Activated CD4-positive, alpha-beta T cell treated with anti-CD3 and anti-CD28 coated beads, Interleukin-10, Interleukin-2, amounts not matched to agents 100 ng/mL and 50 ng/mL, durations not matched to agents 16 hours and 8 hours (primary cell): ENCODE data around the gene ATP5MC3.

Experiments used
- DNase-seq: peaks from one replicate; pipeline ENCODE4 v3.0.0-alpha.2; 2020

The ATP5MC3 gene

DNA sequence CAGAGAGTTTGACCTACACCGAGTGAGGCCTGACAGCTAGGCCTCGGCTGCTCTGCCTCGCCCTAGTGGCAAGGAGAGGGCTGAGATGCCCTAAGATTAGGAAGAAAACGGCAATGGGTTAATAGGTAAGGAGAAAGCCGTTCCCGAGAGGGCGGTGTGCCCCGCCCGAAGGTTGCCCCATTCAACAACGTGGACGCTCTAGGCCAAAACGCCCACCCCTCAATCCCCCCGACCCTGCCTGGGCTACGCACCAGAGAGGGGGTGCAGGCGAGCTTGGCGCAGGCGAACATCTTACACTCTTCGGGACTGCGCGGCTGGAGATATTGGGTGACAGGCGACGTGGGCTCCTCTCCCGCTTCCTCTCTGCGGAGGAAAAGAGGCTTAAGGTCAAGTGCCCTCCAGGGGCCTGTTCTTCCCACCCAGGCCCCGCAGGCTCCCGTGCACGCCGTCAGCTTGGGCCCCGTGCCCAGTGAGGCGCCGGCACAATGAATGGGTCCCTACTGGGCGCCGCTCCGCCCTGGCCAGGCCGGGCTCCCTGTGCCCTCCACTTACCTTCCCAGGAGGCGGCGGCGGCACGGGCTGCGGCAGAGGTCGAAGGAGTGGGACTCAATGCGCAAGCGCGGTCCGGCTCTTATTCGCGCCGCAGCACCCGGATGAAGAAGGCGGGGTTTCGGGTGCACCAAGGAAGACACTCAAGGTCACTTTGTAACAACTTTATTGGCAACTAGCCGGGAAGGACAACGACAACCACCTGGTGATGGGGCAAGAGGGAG lies at the start of gene ATP5MC3:
Gene ATP5MC3 (minus strand): TSS at position 607 of the 773 bp plus-strand sequence. CDS start 317 bp downstream, at position 290.
- DNase-seq, result peak; percentile 96

DNA sequence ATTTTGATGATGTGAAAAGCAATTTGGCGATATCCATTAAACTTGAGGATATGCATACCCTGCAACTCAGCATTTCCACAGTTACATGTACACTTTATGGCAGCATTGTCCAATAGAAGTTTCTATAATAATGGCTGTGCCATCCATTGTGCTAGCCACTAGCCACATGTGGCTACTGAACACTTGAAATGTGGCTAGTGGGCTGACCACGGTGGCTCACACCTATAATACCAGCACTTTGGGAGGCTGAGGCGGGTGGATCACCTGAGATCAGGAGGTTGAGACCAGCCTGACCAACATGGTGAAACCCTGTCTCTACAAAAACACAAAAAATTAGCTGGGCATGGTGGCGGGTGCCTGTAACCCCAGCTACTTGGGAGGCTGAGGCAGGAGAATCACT lies 47.1 kb upstream of the ATP5MC3 start:
- peak; percentile 20 for DNase-seq

DNA sequence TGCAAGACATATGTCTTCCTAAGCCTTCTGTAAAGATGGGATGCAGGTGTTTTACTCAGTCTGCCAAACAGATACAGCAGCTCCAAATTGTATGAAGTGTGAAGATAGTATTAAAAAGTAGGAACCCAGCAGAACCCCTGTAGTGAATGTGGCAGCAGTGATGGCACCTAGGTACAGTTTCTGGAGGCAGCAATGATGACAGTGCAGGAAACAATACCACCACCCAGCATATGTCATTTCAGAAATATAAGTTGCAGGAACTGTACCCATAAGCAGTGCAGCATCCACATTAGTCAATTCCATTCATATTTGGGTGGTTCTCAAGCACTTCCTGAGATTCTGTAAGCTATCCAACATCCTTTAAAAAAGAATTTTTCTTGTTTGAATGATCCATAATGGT lies 46.7 kb upstream of the ATP5MC3 start:
- DNase-seq, result peak; percentile 34

DNA sequence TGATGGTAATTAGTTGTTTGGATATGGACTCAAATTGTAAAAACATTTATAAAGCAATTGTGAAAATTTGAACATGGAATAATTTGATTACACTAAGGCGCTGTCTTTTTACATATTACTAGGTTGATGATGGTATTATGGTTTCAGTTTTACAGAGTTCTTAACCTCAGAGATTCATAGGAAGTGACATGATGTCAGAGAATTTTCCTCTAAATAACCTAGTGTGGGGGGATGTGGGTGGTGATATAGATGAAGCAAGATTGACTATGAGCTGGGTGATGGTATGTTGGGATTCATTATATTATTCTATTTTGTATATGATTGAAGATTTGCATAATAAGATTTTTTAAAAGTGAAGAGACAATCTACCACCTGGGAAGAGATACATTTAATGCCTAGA lies 45.9 kb upstream of the ATP5MC3 start:
- DNase-seq, result peak; percentile 74

DNA sequence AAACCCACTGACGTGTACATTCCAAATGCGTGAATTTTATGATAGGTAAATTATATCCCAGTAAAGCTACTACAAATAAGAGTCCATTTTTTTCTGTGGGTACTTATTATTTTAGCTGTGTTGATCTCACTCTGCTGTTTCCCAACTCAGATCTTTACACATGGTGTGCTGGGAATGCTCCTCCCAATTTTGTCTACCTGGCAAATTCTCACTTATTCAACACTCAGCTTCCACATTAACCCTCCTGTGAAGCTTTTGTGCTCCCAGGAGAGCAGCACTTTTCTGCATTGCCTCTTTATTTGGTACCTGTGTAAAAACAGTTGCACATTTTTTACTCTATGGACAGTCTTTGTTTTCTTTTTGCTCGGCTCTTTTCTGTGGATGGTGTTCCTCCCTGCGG lies 38.6 kb upstream of the ATP5MC3 start:
- DNase-seq, result no peak

DNA sequence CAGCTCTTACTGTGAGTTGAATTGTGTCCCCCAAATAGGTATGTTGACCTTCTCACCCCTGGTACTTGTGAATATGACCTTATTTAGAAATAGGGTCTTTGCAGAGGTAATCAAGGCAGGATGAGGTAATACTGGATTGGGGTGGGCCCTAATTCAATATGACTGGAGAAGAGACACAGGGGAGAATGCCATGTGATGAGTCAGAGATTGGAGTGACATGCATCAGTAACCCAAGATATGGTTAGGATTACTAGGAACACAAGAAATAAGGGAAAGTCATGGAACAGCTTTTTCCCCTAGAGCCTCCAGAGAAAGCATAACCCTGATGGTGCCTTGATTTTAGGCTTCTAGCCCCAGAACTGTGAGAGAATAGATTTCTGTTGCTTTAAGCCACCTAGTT lies 37.0 kb upstream of the ATP5MC3 start:
- DNase-seq, result no peak

DNA sequence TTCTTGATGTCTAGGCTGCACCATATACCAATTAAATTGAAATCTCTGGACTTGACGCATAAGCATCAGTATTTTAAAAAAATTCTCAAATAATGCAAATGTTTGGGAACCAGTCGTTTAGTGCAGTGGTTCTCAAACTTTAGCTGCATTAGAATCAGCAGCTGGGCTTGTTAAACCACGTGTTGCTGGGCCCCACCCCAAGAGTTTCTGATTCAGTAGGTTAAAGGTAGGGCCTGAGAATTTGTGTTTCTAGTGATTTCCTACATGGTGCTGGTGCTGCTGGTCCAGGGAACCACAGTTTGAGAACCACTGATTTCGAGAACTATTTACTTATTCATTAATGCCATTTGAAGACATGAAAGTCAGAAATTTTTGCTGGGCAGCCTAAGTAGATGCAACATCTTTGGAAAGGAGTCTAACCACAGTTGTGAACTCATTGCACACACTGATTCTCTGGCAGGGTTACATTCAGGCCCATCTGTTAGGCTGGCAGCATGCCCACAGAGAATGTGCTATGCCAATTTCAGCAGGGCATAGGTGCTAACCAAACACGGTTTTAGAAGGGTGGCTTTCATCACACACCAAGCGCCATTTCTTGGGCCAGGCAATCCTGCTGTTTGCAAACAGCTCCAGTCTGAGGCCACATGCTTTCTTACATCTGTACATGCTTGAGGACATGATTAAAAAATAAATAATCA lies 26.4 kb upstream of the ATP5MC3 start:
- no peak for DNase-seq

DNA sequence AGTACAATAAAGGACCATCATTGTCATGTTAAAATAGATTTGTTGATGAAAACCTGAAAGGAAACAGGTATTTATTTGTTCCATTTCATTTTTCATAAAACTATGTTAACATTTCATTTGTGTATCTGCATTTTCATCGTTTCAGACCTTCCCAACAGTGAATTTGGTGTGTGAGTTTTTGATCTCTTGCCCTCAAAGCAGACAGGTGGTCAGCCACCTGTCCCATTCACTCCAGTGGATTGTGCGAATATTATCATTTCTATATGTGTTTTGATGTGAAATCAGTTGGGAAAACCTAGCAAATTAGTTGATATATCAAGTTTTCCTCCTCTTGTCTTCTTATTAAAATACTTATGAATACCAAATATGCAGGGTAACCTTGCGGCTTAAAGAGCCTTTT lies 25.4 kb upstream of the ATP5MC3 start:
- no peak for DNase-seq

DNA sequence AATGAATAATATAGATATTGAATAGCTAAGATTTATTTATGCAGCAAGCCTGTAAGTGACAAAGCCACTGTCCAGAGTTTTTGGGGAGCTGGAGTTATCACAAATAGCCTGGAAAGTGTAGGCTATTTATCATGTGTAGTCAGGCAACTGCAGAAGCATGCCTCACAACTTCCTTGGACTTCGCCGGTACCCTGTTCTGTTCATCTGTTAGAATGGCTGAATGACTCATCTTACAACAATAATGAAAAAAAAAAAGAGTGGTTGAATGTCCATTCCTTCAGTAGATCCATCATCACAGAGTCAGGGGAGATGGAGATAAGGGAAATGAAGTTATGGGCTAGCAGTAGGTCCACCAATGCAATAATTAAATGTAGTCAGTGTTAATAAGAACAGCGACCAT lies 24.0 kb upstream of the ATP5MC3 start:
- no peak for DNase-seq

DNA sequence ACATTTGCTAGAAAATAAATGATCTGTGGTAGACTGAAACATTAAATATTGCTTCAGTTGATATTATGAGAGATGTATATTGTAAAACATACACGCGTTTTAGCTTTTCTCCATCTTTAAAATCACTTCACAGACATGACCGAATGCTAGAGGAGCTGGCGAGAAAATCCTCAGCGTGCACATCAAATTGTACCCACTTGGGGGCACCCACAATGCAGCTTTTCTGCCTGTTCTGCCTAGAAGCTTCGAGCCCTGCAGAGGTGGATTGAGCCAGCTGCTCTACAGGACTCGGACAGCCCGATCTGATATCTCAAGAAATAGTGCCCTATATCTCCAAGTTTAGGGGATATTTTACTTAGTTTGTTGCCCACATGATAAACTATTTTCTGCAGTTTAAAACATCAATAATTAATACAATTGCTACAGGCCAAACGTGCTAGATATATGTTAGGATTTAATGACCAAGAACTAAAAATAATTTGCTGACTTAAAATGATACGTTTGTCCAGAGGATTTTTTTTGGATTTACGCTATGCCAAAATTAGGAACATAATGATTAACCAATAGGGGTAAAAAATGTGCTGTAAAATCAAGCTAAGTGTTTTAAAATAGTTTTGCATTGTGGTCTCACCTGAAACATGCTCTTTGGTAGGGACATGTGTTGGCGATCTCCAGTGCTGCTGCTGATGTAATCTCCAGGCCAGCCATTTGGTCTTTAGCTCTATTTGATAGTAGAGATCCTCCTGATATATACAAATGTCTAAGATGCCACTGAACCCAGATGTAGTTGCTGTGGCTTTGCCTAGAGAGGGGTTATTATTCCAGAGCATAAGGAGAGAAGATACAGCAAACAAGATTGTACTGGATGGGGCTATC lies 22.3 kb upstream of the ATP5MC3 start:
- peak; percentile 68 for DNase-seq

DNA sequence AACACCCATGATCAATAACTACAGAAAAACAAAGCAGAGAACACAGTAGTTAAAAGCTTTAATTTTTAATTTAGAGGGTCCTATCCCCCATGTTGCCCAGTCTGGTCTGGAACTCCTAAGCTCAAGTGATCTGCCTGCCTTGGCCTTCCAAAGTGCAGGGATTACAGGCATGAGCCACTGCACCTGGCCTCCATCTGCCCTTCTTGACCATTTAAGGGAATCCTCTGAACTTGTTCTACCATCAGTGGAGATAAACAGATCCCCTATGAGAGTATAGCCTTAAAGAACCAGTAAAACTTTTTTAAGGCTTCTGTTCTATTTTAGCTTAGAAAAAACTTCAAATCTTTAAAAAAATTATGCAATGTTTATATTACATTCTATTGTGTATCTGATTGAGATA lies 13.5 kb upstream of the ATP5MC3 start:
- DNase-seq, result no peak

DNA sequence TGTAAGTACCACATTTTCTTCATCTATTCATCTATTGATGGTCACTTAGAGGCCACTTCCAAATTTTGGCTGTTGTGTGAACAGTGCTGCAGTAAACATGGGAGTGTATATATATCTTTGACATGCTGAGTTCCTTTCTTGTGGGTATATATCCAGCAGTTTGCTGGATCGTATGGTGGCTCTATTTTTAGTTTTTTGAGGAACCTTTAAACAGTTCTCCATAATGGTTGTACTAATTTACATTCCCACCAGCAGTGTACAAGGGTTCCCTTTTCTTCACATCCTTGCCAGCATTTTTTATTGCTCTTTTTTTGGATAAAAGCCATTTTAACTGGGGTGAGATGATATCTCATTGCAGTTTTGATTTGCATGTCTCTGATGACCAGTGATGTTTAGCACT lies 7.3 kb upstream of the ATP5MC3 start:
- DNase-seq, result no peak

DNA sequence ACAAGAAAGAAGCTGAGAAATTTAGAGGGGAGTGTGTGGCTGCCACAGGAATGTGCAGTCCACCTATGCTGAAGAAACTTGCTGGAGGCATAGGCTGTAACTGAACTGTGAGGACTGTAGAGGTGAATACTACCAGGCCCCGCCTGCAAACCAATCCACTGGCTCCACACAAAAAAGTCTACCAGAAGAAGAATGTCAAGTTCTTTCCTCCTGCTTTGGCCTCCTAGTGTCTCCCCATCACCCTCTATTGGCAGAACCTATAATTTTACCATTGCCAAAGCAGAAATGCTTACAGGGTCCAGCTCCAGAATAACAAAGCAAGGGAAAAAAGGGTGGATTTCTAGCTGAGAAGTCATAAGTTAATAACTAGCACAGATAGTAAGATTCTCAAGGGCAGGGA lies 5.9 kb upstream of the ATP5MC3 start:
- DNase-seq, result peak; percentile 33

DNA sequence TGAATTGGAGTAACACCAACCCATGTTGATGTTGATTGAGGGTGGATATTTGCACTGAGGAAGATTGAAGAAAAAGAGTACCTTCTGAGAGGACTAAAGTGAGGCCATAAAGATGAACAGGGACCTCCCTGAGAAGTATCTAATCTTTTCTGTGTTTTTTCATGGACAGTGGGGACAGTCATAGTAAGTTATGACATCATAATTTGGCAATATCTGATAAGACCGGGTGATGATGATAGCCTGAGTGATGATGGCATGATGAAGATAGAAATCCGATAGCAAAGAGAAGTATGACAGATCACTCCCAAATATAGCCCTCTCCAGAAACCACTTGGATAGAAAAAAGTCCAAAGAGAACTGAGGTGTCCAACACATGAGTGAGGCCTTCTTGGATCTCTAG lies 2.2 kb upstream of the ATP5MC3 start:
- DNase-seq, result no peak

DNA sequence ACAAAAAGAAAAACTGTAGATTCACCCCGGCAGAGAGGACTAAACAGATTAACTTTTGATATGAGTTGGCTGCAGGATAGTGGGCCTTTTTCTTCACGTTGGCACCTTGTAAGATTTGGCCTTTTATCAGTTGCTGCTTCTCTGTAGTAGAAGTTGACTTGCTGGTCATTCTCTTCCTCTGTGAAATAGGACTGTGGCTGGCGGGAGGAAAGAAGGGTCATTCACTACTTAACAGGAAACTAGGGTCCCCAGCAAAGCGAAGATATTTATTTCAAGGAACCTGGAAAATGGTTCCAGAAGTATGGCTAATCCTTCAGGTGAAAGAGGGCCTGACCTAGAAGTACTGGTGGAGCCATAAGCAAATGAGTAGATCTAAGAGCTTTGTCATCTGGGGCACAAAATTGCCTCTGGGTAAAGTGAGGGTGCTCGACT lies 383 bp upstream of the ATP5MC3 start:
- no peak for DNase-seq

DNA sequence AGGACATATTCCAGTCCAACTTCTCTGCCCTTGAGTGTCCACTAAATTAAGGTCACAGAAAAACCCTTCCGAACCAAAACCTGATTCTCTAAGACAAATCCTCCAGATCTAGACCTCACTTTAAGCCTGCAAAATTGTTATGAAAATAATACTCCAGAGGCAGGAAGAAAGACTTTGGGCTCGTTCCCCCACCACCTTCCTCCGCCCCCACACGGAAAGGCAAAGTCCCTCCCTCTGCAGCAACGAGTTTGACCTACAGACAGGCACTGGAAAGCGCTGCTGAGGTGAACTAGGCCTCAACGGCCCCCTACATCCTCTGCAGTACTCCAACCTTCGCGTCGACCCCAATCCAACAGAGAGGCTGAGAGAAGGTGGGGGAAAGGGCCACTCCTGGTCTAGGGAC lies 808 bp downstream of the ATP5MC3 start:
- DNase-seq, result peak; percentile 72

DNA sequence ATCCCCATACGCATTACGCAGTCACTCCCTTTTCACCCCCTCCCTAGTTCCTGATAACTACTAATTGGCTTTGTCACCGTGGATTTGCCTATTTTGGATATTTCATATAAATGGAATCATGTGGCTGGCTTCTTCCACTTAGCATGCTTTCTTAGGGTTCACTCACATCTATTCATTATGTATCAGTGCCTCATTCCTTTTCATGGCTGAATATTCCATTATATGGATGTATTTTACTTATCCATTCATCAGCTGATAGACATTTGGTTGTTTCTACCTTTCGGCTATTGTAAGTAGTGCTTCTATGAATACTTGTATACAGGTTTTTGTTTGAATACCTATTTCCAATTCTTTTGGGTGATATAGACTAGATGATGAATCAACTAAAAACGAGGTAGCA lies 4.9 kb downstream of the ATP5MC3 start:
- DNase-seq, result no peak

DNA sequence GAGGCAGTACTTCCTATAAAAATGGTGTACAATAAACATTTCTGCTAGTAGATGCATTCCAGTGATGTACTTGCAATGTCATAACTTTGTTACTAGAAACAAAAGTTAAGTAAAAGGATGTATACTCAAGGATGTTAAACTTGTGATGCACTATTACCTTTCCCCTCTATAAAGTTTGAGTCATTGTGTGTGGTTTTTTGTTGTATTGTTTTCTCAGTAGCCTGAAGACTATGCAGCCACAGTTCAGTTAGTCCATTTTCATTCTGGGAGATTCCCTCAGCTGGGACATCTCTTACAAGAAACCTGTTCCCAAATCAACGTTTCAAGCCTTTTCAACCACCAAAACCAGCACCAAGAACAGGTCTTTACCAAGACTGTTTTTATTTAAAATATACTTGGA lies 5.6 kb downstream of the ATP5MC3 start:
- peak; percentile 8 for DNase-seq

DNA sequence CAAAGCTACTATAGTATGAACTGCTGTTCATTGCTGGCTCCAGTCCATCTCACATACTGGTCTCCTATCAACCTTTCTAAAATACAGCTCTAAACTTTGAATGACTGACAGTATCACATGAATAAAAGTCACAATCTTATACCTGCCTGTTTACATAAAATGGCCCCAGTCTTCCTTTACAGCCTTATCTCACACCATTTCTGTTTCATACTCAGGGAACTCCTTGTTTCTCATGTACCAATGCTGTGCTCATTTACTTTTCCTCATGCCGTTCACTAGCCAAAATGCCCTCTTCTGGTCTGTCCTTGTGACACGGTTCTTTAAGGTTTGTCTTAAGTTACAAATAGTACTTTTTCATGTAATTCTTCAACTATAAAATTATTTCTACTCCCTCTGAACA lies 6.2 kb downstream of the ATP5MC3 start:
- no peak for DNase-seq

DNA sequence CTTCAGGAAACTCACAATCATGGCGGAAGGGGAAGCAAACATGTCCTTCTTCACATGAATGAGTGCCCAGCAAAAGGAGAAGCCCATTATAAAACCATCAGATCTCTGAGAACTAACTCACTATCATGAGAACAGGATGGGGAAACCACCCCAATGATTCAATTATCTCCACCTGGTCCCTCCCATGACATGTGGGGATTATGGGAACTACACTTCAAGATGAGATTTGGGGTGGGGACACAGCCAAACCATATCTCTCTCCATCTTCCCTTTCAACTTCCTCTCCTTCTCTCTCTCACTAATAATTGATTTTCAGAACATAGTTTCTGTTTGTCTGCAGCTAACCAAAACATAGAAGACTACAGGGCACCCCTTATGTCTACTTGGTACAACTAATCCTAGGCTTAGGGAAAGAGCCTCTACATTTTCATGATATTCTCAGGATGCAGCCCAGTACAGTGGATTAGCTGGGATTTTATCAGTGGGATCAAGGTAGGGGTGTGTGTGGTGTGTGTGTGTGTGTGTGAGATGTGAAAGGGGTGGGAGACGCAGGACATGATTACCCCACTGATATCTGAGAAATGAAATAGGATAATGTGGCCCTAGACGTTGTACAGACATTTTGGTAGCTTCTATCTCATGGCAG lies 10.7 kb downstream of the ATP5MC3 start:
- peak; percentile 26 for DNase-seq

DNA sequence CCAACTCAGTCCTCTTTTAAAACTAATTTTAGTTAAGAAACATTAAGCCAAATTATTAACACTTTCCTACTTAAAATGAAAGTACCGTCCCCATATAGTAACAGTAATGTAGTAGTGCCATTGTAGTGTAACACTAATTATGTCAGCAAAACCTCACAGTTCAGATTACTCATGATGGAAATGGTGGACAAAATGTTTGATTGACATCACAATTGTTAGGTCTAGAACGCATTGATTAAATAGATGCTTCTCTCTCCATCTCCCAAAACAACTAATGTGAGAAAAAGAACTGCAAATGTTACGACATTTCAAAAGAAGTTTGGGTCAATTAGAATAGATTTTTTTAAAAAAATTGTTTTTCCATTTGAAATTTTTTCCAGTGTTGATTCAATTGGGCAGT lies 12.3 kb downstream of the ATP5MC3 start:
- peak; percentile 36 for DNase-seq

DNA sequence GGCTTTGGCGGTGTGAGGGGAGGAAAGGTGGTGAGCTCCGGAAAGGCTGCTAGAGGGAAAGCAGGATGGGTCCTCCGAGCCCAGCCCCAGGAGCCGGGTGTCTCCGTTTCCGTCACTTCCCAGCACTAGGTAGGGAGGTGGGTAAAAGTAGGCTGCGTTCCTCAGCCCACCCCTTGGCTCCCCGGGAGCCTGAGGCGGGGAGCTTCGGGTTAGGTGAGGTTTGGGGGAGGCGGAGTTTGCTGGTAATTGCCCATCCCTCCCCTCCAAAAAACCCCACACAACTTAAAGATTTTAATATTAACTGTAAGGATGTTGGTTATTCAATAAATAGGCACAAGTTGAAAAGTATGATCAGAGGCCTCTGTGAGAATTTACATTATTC lies 13.0 kb downstream of the ATP5MC3 start:
- no peak for DNase-seq
